Measurements from ENCODE around the gene TRAF5. TPM values are rescaled to one million over a fixed set of nuclear protein-coding genes. Genes with fewer than 3 reads are reported as not detected.

Gene TRAF5
- total RNA-seq, 6 experiments from 2014 or later, result 0.59 to 3.6 (median 1.6) TPM

GRCh38 chr1:211282023-211282373, 44.6 kb upstream of the TRAF5 start:
- Histone ChIP-seq H3K36me3 (peaks cover 0 to 63% (median 20%) of the 10 kb centered on the region in 4 donors), H3K4me3 (no peak overlapping the region), H3K27me3 (no peaks in the 10 kb centered on the region), H3K4me1 (no peaks in the 10 kb centered on the region), H3K9me3 (no peaks in the 10 kb centered on the region), H3K27ac (no peak overlapping the region)
- TF ChIP-seq, protein P1, sequence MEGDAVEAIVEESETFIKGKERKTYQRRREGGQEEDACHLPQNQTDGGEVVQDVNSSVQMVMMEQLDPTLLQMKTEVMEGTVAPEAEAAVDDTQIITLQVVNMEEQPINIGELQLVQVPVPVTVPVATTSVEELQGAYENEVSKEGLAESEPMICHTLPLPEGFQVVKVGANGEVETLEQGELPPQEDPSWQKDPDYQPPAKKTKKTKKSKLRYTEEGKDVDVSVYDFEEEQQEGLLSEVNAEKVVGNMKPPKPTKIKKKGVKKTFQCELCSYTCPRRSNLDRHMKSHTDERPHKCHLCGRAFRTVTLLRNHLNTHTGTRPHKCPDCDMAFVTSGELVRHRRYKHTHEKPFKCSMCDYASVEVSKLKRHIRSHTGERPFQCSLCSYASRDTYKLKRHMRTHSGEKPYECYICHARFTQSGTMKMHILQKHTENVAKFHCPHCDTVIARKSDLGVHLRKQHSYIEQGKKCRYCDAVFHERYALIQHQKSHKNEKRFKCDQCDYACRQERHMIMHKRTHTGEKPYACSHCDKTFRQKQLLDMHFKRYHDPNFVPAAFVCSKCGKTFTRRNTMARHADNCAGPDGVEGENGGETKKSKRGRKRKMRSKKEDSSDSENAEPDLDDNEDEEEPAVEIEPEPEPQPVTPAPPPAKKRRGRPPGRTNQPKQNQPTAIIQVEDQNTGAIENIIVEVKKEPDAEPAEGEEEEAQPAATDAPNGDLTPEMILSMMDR (IDR thresholded peaks at IDR 0.05), result no peak
- no peak for TF ChIP-seq POLR2A (IDR thresholded peaks at IDR 0.05)
- ATAC-seq, result no peak
- intact Hi-C loops (cut with DNase I), result no loop called here
- no peak for DNase-seq

DNA sequence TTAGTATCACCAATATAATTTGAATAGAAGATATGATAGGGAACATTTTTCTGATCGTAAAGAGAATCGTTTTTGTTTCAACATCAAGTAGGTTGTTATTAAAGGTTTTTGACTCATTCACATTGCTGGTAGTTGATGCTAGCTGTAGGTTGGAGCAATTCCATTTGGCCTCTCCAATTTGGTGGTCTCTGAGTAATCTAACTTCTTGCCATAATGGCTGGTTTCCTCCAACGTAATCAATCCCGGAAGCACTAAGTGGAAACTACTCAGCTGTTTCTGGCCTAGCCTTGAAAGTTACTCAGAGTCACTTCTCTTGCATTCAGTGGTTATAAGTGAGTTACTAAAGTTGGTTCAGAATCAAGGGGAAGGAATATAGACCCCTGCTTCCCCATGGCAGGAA, 41.4 kb upstream of the TRAF5 start:
- H3K9me3 ChIP-seq, result no peaks in the 10 kb centered on the region

DNA sequence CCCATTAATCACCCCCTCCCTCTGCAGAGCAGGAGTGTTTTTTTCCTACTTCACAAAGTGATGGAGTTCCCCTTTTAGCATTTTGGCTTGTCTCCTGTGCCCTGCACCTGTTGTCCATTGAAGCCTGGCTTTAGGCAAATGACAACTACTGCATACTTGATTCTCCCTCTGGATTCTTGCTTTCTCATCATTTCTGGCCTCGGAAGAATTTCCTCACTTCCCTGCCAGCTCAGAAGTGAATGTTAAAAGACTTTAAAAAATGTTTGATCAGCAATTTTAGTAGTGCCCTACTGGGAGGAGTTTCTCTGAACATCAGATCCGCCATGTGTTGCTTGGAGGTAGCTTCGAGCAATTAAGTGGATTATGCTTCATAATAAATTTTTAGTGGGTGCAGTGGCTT, 39.4 kb upstream of the TRAF5 start:
- Histone ChIP-seq H3K4me3 (no peak overlapping the region), H3K36me3 (peaks cover 12 to 56% (median 24%) of the 10 kb centered on the region in 4 donors), H3K27ac (no peak overlapping the region), H3K27me3 (no peaks in the 10 kb centered on the region), H3K4me1 (no peaks in the 10 kb centered on the region), H3K9me3 (no peaks in the 10 kb centered on the region)
- intact Hi-C loops (cut with DNase I), result no loop called here
- ATAC-seq (no peak), DNase-seq (no peak)
- 56% methylated on average over 3 of the region's 3 CpGs for WGBS (ENCODE audit: insufficient coverage, low coverage, low lambda C conversion rate, missing lambda C conversion rate)
- no peak for TF ChIP-seq POLR2A (IDR thresholded peaks at IDR 0.05)
- TF ChIP-seq, protein P1 (IDR thresholded peaks at IDR 0.05), result no peak

More for the DNA sequence above, 41.4 kb upstream of the TRAF5 start:
- Histone ChIP-seq H3K36me3 (peaks cover 7 to 48% (median 19%) of the 10 kb centered on the region in 4 donors), H3K27me3 (no peaks in the 10 kb centered on the region), H3K4me1 (no peaks in the 10 kb centered on the region), H3K4me3 (no peak overlapping the region), H3K27ac (no peak overlapping the region)
- no peak for ATAC-seq
- TF ChIP-seq, protein P1 (IDR thresholded peaks at IDR 0.05), result no peak
- no peak for TF ChIP-seq POLR2A (IDR thresholded peaks at IDR 0.05)
- intact Hi-C loops (cut with DNase I), result no loop called here
- WGBS (ENCODE audit: insufficient coverage, low coverage, low lambda C conversion rate, missing lambda C conversion rate), result 91% methylated on average over 4 of the region's 4 CpGs
- DNase-seq, result no peak

GRCh38 chr1:211292411-211292810, 34.2 kb upstream of the TRAF5 start:
- no peak overlapping the region for H3K27ac ChIP-seq
- no peak for TF ChIP-seq POLR2A (IDR thresholded peaks at IDR 0.05)
- TF ChIP-seq, protein P1 (IDR thresholded peaks at IDR 0.05), result no peak
- H3K4me1 ChIP-seq, result no peaks in the 10 kb centered on the region
- no peak for ATAC-seq
- WGBS (ENCODE audit: insufficient coverage, low coverage, low lambda C conversion rate, missing lambda C conversion rate), result 94% methylated on average over 2 of the region's 2 CpGs
- H3K4me3 ChIP-seq, result no peak overlapping the region
- no peak for DNase-seq
- peaks cover 8 to 69% (median 34%) of the 10 kb centered on the region in 4 donors for H3K36me3 ChIP-seq
- H3K27me3 ChIP-seq, result no peaks in the 10 kb centered on the region
- intact Hi-C loops (cut with DNase I), result no loop called here
- no peaks in the 10 kb centered on the region for H3K9me3 ChIP-seq

GRCh38 chr1:211296396-211296795, 30.2 kb upstream of the TRAF5 start:
- no peaks in the 10 kb centered on the region for H3K4me1 ChIP-seq
- peaks cover 0 to 63% (median 24%) of the 10 kb centered on the region in 4 donors for H3K36me3 ChIP-seq
- H3K9me3 ChIP-seq, result no peaks in the 10 kb centered on the region
- H3K4me3 ChIP-seq, result no peak overlapping the region
- TF ChIP-seq, protein P1 (IDR thresholded peaks at IDR 0.05), result no peak
- TF ChIP-seq POLR2A (IDR thresholded peaks at IDR 0.05), result no peak
- H3K27me3 ChIP-seq, result no peaks in the 10 kb centered on the region
- ATAC-seq (no peak), DNase-seq (no peak)
- no peak overlapping the region for H3K27ac ChIP-seq
- intact Hi-C loops (cut with DNase I), result no loop called here
